Thymus (tissue), 11 donors: Measurements from ENCODE around the gene PLXNA1. TPM values are rescaled to one million over a fixed set of nuclear protein-coding genes. Genes with fewer than 3 reads are reported as not detected.

Experiments
- DNase-seq, 9 donors: peaks; one replicate each; pipeline ENCODE4 v3.0.0-alpha.2; 2013; ENCODE audit warnings: low spot score in 9 of 9, low read depth in 6 of 9, missing footprints in 1 of 9
- H3K27ac ChIP-seq, 2 donors: one replicate each; pipeline ENCODE4 v1.5.1; 2013; ENCODE audit warnings: control low read depth in 1 of 2, low read depth in 1 of 2, low read length in 1 of 2, mild to moderate bottlenecking in 1 of 2, moderate library complexity in 1 of 2
- H3K27me3 ChIP-seq, 2 donors: one replicate each; pipeline ENCODE4 v1.5.1; 2013; ENCODE audit warnings: low read length in 1 of 2; ENCODE audit not compliant: control insufficient read depth in 2 of 2, insufficient read depth in 1 of 2
- H3K36me3 ChIP-seq, 2 donors: one replicate each; pipeline ENCODE4 v1.5.1; 2013; ENCODE audit warnings: low read length in 1 of 2, mild to moderate bottlenecking in 1 of 2, moderate library complexity in 1 of 2; ENCODE audit not compliant: control insufficient read depth in 2 of 2, insufficient read depth in 2 of 2
- H3K4me1 ChIP-seq, 2 donors: one replicate each; pipeline ENCODE4 v1.5.1; 2013; ENCODE audit warnings: low read length in 2 of 2; ENCODE audit not compliant: control insufficient read depth in 2 of 2, insufficient read depth in 2 of 2
- H3K4me3 ChIP-seq, 2 donors: one replicate each; pipeline ENCODE4 v1.5.1; 2013; ENCODE audit warnings: low read length in 2 of 2, control low read depth in 1 of 2, mild to moderate bottlenecking in 1 of 2
- H3K9me3 ChIP-seq, 2 donors: one replicate each; pipeline ENCODE4 v1.5.1; 2013; ENCODE audit warnings: low read length in 1 of 2, mild to moderate bottlenecking in 1 of 2; ENCODE audit not compliant: control insufficient read depth in 2 of 2, insufficient read depth in 1 of 2
- WGBS: extraction: QIAGEN DNeasy Blood & Tissue Kit; methylation state at CpG from one replicate; pipeline ENCODE4 v1.1.7; 2013; 5-methylcytosine and 5-hydroxymethylcytosine counted together
- polyA plus RNA-seq: library from polyadenylated mRNA; stranded (reverse); fragments of 200-250 nt; gene quantifications from one replicate; pipeline ENCODE4 v1.2.3, GENCODE V29; 2013
- total RNA-seq: library from RNA; stranded (reverse); fragments of 120-200 nt; gene quantifications from one replicate; pipeline ENCODE4 v1.2.4, GENCODE V29; 2013
- donor health status: healthy.

PLXNA1 gene
- total and polyA plus RNA-seq, 2 donors = 7.6 to 9.6 TPM

DNA sequence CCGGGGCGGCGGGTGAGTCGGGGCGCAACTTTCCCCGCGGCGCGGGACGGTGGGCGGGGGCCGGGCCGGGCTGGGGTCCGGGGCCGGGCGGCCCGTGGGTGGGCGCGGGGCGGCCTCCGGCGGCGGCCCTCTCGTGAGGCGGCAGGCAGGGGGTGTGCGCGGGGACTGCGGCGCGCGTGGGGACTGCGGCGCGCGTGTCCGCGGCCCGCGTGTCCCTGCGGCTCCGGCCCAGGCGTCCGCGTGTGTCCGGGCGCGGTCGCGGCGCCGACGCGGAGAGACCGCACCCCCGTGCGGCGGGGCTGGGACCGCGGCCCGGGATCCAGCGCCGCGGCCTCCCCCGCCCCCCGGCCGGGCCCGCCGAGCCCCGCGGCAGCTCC, 349 bp downstream of the PLXNA1 start:
- no peak for DNase-seq
- WGBS = under 1% methylated on average over 70 of the region's 70 CpGs
- Histone ChIP-seq H3K4me1 (peaks cover 12 to 23% of the 10 kb centered on the region in 2 donors), H3K27ac (no peak overlapping the region), H3K27me3 (peaks cover 11 to 55% of the 10 kb centered on the region in 2 donors), H3K36me3 (no peaks in the 10 kb centered on the region), H3K9me3 (peaks cover 0 to 5% of the 10 kb centered on the region in 2 donors), H3K4me3 (peak overlapping the region in 1 of 2 donors; percentile 79)

DNA sequence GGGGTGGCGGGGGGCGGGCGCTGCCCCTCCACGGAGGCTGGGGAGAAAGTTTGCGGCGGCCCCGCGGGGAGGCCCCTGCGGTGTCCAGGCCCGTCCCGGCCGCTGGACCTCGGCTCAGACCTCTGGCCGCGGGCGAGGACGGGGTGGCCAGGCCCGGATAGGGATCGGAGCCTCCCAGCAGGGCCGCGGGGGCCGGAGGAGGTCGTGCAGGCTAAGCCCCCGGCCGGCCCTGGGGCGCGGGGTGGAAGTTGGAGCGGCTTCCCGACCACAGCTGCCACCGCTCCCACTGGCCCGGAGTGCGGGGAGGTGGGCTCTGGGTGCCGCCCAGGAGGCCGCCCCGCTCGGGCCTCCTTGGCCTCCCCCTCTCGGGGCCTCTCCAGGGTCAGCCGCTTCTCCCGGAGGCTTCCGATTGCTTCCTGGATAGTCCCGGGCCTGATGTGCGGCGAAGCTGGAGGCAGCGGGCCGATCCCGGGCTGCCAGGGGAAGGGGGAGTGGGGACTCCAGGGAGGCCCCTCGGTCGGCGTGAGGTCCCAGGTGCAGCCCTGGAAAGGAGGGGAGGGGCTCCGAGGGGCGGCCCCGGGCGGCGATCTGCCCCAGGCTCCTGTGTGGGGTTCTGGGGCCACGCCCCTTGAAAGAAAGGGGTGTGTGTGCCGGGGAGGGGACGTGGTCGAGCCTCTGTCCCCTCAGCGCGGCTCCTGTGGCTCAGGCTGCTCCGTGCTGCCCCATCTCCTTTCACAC, 907 bp downstream of the PLXNA1 start:
- 2% methylated on average over 61 of the region's 61 CpGs for WGBS
- H3K36me3 ChIP-seq = peaks cover 0 to 1% of the 10 kb centered on the region in 2 donors
- peak overlapping the region; percentile 41 to 79 for H3K4me3 ChIP-seq
- DNase-seq = peak in 5 of 9 donors; percentile 13 to 55 (median 29)
- peaks cover 0 to 5% of the 10 kb centered on the region in 2 donors for H3K9me3 ChIP-seq
- H3K4me1 ChIP-seq = peaks cover 12 to 22% of the 10 kb centered on the region in 2 donors
- peak overlapping the region in 1 of 2 donors; percentile 20 for H3K27ac ChIP-seq
- peaks cover 11 to 53% of the 10 kb centered on the region in 2 donors for H3K27me3 ChIP-seq

DNA sequence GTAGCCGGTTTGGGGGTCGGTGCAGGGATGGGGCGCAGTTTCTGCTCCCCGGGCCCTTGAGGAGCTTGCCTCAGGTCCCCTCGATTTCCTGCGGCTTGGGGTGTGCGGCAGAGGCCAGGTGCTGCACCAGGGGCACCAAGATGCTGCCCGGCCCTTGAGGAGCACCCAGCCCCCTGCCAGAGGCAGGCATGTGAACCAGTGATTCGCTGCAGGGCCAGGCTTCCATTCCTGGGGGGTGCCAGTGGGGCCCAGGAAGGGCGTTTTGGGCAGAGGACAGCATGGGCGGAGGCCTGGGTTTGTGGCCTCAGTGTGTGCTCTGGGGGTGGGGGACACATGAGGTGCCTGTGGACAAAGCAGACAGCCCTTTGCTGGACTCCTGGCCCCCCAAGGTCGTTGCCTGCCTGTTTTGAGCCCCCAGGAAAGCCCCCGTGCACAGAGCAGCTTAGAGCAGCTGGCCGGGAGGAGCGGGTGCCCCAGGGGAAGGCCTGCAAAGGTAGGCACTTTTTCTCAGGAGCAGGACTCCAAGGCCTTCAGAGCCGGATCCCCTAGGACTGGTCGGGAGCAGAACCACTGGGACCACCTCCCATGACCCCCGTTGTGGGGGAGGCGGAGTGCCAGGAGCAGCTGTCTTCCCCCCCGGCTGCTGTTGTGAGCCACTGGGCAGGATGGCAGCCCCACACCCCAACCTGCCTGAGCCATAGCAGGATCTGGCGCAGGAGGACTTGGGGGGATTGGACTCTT, 1.6 kb downstream of the PLXNA1 start:
- Histone ChIP-seq H3K4me3 (peak overlapping the region; percentile 41 to 79), H3K27ac (no peak overlapping the region), H3K27me3 (peaks cover 11 to 46% of the 10 kb centered on the region in 2 donors), H3K9me3 (no peaks in the 10 kb centered on the region), H3K36me3 (peaks cover 0 to 4% of the 10 kb centered on the region in 2 donors), H3K4me1 (peaks cover 12 to 20% of the 10 kb centered on the region in 2 donors)
- 75% methylated on average over 21 of the region's 21 CpGs for WGBS
- DNase-seq = no peak

DNA sequence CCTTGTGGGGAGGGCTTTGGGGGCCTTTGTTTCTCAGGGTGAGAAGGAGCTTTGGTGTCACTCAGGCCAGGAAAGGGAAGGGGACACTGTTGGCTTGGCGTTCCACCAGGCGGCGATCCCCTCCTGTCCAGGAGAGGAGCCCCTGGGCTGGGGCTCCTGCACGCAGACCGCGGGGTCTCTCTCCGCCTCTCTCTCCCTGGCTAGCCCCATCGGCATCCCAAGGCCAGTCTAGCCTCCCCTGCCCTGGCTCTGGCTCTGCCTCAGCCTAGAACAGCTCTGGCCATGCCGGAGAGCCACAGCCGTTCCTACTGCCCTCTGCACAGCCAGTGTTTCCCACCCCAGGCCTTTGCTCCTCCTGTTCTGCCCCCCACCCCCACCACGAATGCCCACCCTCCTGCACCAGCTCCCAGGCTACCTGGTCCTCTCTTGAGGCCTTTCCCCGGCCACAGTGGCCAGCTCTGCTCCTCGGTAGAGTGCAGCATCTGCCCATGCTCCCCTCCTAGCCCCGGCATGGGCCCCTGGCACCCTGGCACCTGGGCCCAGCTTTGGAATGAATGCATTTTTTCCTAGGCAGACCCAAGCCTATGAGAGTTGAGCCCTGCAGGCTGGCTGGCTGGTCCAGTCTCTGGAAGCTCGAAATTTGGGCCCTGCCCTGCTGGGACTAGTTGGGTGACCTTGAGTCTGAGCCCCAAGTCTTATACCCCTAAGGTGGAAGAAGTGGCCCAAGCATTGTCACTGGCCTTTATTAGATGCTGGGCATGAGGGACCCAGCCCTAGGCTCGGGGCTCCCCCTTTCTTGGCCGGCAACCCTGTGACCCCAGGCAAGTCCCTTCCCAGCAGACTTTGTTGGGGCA, 2.4 kb downstream of the PLXNA1 start:
- Histone ChIP-seq H3K27ac (no peak overlapping the region), H3K9me3 (no peaks in the 10 kb centered on the region), H3K27me3 (peaks cover 11 to 38% of the 10 kb centered on the region in 2 donors), H3K4me1 (peaks cover 12 to 20% of the 10 kb centered on the region in 2 donors), H3K4me3 (no peak overlapping the region), H3K36me3 (peaks cover 0 to 4% of the 10 kb centered on the region in 2 donors)
- no peak for DNase-seq
- WGBS = 94% methylated on average over 17 of the region's 17 CpGs

DNA sequence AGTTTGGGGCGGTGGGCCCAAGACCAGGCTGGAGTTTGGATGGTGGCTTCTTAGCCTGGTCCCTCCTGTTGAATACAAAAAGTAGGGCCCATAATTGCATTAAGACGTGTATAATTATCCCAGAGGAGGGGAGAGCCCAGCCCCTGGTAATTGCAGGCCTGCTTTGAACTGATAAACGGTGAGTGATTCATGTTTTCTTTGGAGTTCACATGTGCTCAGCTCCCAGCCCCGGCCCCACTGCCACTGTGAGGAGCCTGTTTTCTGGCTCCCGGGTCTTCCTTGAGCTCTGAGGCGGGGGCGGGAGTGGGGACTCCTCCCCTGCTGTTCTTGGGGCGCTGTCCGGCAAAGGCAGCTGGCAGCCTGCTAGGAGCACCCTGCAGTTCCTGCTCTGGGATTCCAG, 3.1 kb downstream of the PLXNA1 start:
- WGBS = 86% methylated on average over 9 of the region's 9 CpGs
- H3K9me3 ChIP-seq = no peaks in the 10 kb centered on the region
- H3K27ac ChIP-seq = no peak overlapping the region
- no peak for DNase-seq
- H3K4me1 ChIP-seq = peaks cover 12 to 20% of the 10 kb centered on the region in 2 donors
- H3K4me3 ChIP-seq = no peak overlapping the region
- peaks cover 11 to 32% of the 10 kb centered on the region in 2 donors for H3K27me3 ChIP-seq
- peaks cover 0 to 4% of the 10 kb centered on the region in 2 donors for H3K36me3 ChIP-seq

DNA sequence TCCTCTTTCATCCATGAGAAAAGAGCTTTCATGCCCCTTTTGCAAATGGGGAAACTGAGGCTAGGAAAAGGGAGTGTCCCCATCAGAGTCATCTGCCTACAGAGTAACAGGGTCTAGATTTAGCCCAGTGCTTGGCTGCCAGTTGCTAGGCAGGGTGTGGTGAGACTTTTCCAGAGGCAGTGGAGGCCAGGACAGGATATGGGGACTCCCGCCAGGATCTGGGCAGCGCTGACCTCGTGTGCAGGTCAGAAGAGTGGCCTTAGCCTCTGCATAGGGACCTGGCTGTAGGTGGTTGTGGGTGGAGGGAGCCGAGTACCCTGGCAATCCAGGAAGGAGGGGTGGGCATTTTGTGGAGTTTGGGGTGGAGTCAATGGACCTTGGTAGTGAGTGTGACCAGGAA, 4.2 kb downstream of the PLXNA1 start:
- Histone ChIP-seq H3K36me3 (peaks cover 2 to 4% of the 10 kb centered on the region in 2 donors), H3K4me1 (peaks cover 10 to 14% of the 10 kb centered on the region in 2 donors), H3K4me3 (no peak overlapping the region), H3K27me3 (peaks cover 7 to 21% of the 10 kb centered on the region in 2 donors), H3K27ac (no peak overlapping the region), H3K9me3 (no peaks in the 10 kb centered on the region)
- DNase-seq = no peak
- WGBS = 86% methylated on average over 4 of the region's 4 CpGs

DNA sequence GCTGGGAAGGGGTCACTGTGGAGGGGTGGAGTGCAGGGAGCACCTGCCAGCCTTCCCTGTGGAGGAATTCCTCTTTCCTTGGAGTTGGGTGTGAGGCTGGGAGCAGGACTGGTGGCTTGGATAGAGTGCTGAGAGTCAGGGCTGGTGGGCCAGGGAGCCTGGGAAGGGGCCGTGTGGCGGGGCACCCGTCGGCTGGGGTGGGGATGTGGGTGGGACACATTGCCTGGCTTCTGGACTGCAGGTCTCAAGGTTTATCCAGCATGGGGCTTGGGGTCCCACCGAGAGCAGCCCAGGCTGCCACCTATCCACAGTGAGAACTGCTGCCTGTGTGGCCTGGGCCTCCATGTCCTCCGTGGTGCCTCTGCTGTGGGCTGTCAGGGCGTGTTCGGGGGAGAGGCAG, 4.7 kb downstream of the PLXNA1 start:
- no peaks in the 10 kb centered on the region for H3K9me3 ChIP-seq
- H3K27me3 ChIP-seq = peaks cover 6 to 17% of the 10 kb centered on the region in 2 donors
- peaks cover 6 to 9% of the 10 kb centered on the region in 2 donors for H3K4me1 ChIP-seq
- no peak overlapping the region for H3K27ac ChIP-seq
- WGBS = 94% methylated on average over 8 of the region's 8 CpGs
- DNase-seq = no peak
- H3K36me3 ChIP-seq = peaks cover 2 to 4% of the 10 kb centered on the region in 2 donors
- no peak overlapping the region for H3K4me3 ChIP-seq

DNA sequence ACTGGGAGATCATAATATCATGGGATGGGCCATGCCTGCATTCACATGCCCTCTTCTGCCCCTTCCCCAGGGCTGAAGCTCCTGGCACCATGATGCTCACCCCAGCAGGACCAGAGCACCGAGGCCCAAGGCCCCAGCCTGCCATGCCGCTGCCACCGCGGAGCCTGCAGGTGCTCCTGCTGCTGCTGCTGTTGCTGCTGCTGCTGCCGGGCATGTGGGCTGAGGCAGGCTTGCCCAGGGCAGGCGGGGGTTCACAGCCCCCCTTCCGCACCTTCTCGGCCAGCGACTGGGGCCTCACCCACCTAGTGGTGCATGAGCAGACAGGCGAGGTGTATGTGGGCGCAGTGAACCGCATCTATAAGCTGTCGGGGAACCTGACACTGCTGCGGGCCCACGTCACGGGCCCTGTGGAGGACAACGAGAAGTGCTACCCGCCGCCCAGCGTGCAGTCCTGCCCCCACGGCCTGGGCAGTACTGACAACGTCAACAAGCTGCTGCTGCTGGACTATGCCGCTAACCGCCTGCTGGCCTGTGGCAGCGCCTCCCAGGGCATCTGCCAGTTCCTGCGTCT, 5.6 kb downstream of the PLXNA1 start:
- no peaks in the 10 kb centered on the region for H3K9me3 ChIP-seq
- 92% methylated on average over 26 of the region's 26 CpGs for WGBS
- H3K27me3 ChIP-seq = peaks cover 6 to 17% of the 10 kb centered on the region in 2 donors
- H3K4me3 ChIP-seq = no peak overlapping the region
- H3K27ac ChIP-seq = no peak overlapping the region
- H3K36me3 ChIP-seq = peaks cover 2 to 4% of the 10 kb centered on the region in 2 donors
- DNase-seq = no peak
- peaks cover 5 to 8% of the 10 kb centered on the region in 2 donors for H3K4me1 ChIP-seq
